Thymus (tissue), 11 donors: ENCODE data around the gene GRHPR. TPM values are rescaled to one million over a fixed set of nuclear protein-coding genes. Genes with fewer than 3 reads are reported as not detected.
"Not testable (repeated sequence)": the region's sequence is repeated elsewhere in the genome, so short reads cannot be mapped to it uniquely, and the experiment has no call there.

Source experiments
- DNase-seq, 9 donors: peaks; one replicate each; pipeline ENCODE4 v3.0.0-alpha.2; 2013; ENCODE audit warnings: low spot score in 9 of 9, low read depth in 6 of 9, missing footprints in 1 of 9
- H3K27ac ChIP-seq, 2 donors: one replicate each; pipeline ENCODE4 v1.5.1; 2013; ENCODE audit warnings: control low read depth in 1 of 2, low read depth in 1 of 2, low read length in 1 of 2, mild to moderate bottlenecking in 1 of 2, moderate library complexity in 1 of 2
- H3K27me3 ChIP-seq, 2 donors: one replicate each; pipeline ENCODE4 v1.5.1; 2013; ENCODE audit warnings: low read length in 1 of 2; ENCODE audit not compliant: control insufficient read depth in 2 of 2, insufficient read depth in 1 of 2
- H3K36me3 ChIP-seq, 2 donors: one replicate each; pipeline ENCODE4 v1.5.1; 2013; ENCODE audit warnings: low read length in 1 of 2, mild to moderate bottlenecking in 1 of 2, moderate library complexity in 1 of 2; ENCODE audit not compliant: control insufficient read depth in 2 of 2, insufficient read depth in 2 of 2
- H3K4me1 ChIP-seq, 2 donors: one replicate each; pipeline ENCODE4 v1.5.1; 2013; ENCODE audit warnings: low read length in 2 of 2; ENCODE audit not compliant: control insufficient read depth in 2 of 2, insufficient read depth in 2 of 2
- H3K4me3 ChIP-seq, 2 donors: one replicate each; pipeline ENCODE4 v1.5.1; 2013; ENCODE audit warnings: low read length in 2 of 2, control low read depth in 1 of 2, mild to moderate bottlenecking in 1 of 2
- H3K9me3 ChIP-seq, 2 donors: one replicate each; pipeline ENCODE4 v1.5.1; 2013; ENCODE audit warnings: low read length in 1 of 2, mild to moderate bottlenecking in 1 of 2; ENCODE audit not compliant: control insufficient read depth in 2 of 2, insufficient read depth in 1 of 2
- WGBS: extraction: QIAGEN DNeasy Blood & Tissue Kit; methylation state at CpG from one replicate; pipeline ENCODE4 v1.1.7; 2013; 5-methylcytosine and 5-hydroxymethylcytosine counted together
- polyA plus RNA-seq: library from polyadenylated mRNA; stranded (reverse); fragments of 200-250 nt; gene quantifications from one replicate; pipeline ENCODE4 v1.2.3, GENCODE V29; 2013
- total RNA-seq: library from RNA; stranded (reverse); fragments of 120-200 nt; gene quantifications from one replicate; pipeline ENCODE4 v1.2.4, GENCODE V29; 2013
- donor health status: healthy.

GRHPR gene
- total and polyA plus RNA-seq, 2 donors, result 59.2 to 70.1 TPM

DNA sequence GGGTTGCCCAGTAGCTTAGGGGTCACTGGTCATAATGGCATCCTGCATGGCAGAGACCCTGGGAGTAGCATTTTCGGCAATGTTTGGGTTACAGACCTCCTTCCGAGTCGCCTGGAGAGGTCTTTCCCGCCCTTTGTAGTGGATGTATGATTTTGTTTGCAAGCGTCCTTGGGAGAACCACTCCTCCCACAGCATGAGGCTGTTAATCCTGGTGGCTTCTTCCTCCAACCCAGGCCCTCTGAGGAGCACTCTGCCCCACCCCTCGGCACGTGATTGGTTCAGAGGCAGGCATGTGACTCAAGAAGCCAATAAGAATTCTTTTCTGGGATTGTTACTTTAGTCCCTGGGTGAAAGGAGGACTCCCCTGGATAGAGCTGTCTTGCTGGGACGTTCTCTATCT is 30.2 kb upstream of the GRHPR start:
- WGBS, result 91% methylated on average over 8 of the region's 8 CpGs
- Histone ChIP-seq H3K36me3 (no peaks in the 10 kb centered on the region), H3K4me3 (no peak overlapping the region), H3K27me3 (no peaks in the 10 kb centered on the region), H3K27ac (no peak overlapping the region), H3K4me1 (no peaks in the 10 kb centered on the region), H3K9me3 (no peaks in the 10 kb centered on the region)
- no peak for DNase-seq

- Histone ChIP-seq H3K4me1 (no peaks in the 10 kb centered on the region), H3K36me3 (no peaks in the 10 kb centered on the region), H3K9me3 (no peaks in the 10 kb centered on the region), H3K27me3 (no peaks in the 10 kb centered on the region), H3K27ac (no peak overlapping the region), H3K4me3 (no peak overlapping the region)
- no peak for DNase-seq
- 86% methylated on average over 12 of the region's 12 CpGs for WGBS
These were observed 27.3 kb upstream of the GRHPR start for GRCh38 chr9:37395229-37395628.

DNA sequence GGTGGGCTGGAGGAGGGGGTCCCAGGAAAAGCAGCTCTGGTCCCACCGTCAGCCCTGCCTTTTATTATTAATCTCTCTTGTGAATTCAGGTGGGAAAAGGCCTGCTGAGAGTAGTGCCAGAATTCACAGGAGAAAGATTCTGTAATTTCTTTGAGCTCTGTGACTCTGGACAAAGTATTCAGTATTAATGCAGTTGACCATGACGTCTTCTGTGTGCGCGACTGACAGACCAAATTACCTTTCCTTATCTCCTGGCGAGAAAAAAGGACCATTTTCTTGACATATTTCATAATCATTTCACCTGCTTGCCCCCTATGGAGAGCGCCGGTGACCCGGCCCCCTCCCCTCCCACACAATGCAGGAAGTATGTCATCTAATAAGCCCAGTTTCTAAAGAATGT is 26.8 kb upstream of the GRHPR start:
- H3K4me1 ChIP-seq, result no peaks in the 10 kb centered on the region
- H3K27ac ChIP-seq, result no peak overlapping the region
- 90% methylated on average over 8 of the region's 8 CpGs for WGBS
- H3K27me3 ChIP-seq, result no peaks in the 10 kb centered on the region
- DNase-seq, result no peak
- no peak overlapping the region for H3K4me3 ChIP-seq
- H3K9me3 ChIP-seq, result no peaks in the 10 kb centered on the region
- H3K36me3 ChIP-seq, result no peaks in the 10 kb centered on the region

DNA sequence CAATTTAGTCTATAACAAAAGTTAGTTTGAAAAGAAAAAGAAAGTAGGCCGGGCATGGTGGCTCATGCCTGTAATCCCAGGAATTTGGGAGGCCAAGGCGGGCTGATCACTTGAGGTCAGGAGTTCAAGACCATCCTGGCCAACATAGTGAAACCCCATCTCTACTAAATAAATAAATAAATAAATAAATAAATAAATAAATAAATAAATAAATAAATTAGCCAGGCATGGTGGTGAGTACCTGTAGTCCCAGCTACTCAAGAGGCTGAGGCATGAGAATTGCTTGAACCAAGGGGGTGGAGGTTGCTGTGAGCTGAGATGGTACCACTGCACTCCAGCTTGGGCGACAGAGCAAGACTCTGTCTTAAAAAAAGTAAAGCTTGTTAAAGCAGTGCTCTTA is 24.5 kb upstream of the GRHPR start:
- H3K36me3 ChIP-seq, H3K4me3 ChIP-seq, H3K27ac ChIP-seq, DNase-seq, H3K27me3 ChIP-seq, H3K4me1 ChIP-seq, H3K9me3 ChIP-seq: not testable (repeated sequence)
- WGBS, result 98% methylated on average over 3 of the region's 3 CpGs

DNA sequence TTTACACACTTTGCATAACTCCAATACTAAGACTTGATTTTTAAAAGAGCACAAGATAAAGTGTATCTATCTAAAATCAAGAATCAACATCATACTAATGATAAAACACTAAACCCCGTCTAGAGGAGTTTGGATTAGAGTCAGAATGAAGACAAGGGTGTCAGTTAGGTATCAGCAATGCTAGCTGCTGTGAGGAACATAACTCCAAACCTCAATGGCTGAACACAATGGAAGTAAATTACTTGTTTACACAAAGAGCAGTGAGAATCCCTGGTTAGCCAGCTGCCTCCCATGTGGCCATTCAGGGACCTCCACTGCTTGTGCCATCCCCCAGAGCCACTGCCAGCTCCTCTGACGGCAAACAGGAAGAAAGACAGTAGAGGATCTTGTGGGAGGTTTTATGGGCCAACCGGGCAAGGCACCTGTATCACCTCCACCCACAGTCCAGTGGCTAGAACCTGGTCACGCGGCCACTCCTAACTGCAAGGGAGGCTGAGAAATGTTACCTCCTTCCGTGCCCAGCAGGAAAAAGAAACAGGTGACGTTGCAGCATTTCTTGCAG is 24.0 kb upstream of the GRHPR start:
- H3K36me3 ChIP-seq, result no peaks in the 10 kb centered on the region
- no peak overlapping the region for H3K4me3 ChIP-seq
- H3K9me3 ChIP-seq, result no peaks in the 10 kb centered on the region
- DNase-seq, result no peak
- H3K27ac ChIP-seq, result no peak overlapping the region
- WGBS, result 87% methylated on average over 7 of the region's 7 CpGs
- H3K27me3 ChIP-seq, result no peaks in the 10 kb centered on the region
- no peaks in the 10 kb centered on the region for H3K4me1 ChIP-seq

DNA sequence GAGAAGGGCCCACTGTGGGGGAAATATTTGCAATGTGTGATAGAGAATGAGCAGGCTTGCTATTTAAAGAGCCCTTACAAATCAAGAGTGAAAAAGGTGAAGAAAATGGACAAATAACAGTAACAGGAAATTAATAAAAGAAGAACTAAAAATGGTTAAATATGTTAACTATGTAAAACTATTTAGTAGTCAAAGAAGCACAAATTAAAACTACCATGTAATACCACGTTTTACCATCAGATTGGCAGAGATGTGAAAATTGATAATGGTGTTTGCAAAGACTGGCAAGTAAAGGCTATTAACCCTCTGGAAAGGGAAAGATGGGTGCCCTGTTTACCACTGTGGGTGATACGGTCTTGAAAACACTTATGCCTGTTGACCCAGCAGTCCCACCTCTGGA is 23.2 kb upstream of the GRHPR start:
- Histone ChIP-seq H3K27me3 (no peaks in the 10 kb centered on the region), H3K36me3 (no peaks in the 10 kb centered on the region), H3K4me1 (no peaks in the 10 kb centered on the region), H3K27ac (no peak overlapping the region), H3K9me3 (no peaks in the 10 kb centered on the region), H3K4me3 (no peak overlapping the region)
- 90% methylated on average over 2 of the region's 2 CpGs for WGBS
- DNase-seq, result no peak

- no peaks in the 10 kb centered on the region for H3K27me3 ChIP-seq
- peaks cover 0 to 10% of the 10 kb centered on the region in 2 donors for H3K4me1 ChIP-seq
- DNase-seq, result no peak
- no peaks in the 10 kb centered on the region for H3K9me3 ChIP-seq
- no peak overlapping the region for H3K4me3 ChIP-seq
- no peaks in the 10 kb centered on the region for H3K36me3 ChIP-seq
- H3K27ac ChIP-seq, result no peak overlapping the region
- 96% methylated on average over 9 of the region's 9 CpGs for WGBS
These were observed 17.9 kb upstream of the GRHPR start for GRCh38 chr9:37404590-37404989.

DNA sequence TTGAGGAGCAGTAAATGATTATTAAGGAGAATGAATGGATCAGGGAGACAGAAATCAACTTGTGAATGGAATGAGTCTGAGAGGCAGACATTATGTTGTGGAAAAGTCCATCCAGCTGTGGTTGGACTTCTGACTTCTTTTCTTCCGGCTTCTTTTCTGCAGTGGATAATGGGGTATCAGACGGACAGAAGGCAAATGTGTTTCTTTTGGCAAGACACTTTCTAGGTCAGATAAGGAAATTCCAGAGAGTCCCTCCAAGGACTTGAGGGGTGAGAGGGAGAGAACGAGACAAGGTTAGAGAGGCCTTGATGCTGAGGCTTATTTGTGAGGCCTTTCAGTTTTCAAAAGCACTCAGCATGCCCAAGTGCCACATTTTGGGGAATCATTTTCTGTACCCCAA is 17.1 kb upstream of the GRHPR start:
- DNase-seq, result no peak

DNA sequence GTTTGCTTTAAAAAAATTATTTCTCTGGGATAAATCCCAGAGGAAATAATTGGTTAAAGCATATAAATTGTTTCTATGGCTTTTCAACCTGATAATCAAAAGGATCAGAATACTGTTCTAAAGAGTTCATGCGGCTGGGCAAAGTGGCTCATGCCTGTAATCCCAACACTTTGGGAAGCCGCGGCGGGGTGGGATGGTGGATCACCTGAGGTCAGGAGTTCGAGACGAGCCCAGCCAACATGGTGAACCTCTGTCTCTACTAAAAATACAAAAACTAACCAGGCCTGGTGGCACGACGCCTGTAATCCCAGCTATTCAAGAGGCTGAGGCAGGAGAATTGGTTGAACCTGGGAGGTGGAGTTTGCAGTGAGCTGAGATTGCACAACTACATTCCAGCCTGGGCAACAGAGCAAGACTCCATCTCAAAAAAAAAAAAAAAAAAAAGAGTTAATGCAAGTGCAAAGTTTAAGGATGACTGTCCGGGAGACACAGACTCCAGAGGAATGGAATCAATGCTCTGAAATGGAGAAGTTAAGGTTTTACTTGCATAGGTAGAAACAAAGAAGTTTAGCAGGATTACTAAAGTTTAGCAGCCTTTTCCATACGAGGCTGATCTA is 16.6 kb upstream of the GRHPR start:
- H3K4me1 ChIP-seq, result peaks cover 0 to 23% of the 10 kb centered on the region in 2 donors
- DNase-seq, result no peak
- H3K27me3 ChIP-seq, result no peaks in the 10 kb centered on the region
- H3K4me3 ChIP-seq, result no peak overlapping the region
- H3K36me3 ChIP-seq, result no peaks in the 10 kb centered on the region
- 95% methylated on average over 10 of the region's 10 CpGs for WGBS
- no peak overlapping the region for H3K27ac ChIP-seq
- no peaks in the 10 kb centered on the region for H3K9me3 ChIP-seq

More for the DNA sequence above, 17.1 kb upstream of the GRHPR start:
- H3K4me1 ChIP-seq, result peaks cover 0 to 18% of the 10 kb centered on the region in 2 donors
- H3K4me3 ChIP-seq, result no peak overlapping the region
- H3K36me3 ChIP-seq, result no peaks in the 10 kb centered on the region
- H3K27ac ChIP-seq, result no peak overlapping the region
- H3K27me3 ChIP-seq, result no peaks in the 10 kb centered on the region
- no peaks in the 10 kb centered on the region for H3K9me3 ChIP-seq
- 95% methylated on average over 3 of the region's 3 CpGs for WGBS
